ENCODE measurements around the gene ANTXR1. TPM values are rescaled to one million over a fixed set of nuclear protein-coding genes. Genes with fewer than 3 reads are reported as not detected.

Gene ANTXR1
- polyA plus RNA-seq, 1 donor (not counting 4 experiments of a cell fraction or from before 2014, with no cell fraction given), result 20.4 TPM

- no peak overlapping the region for H3K27ac ChIP-seq (ENCODE audit: control insufficient read depth, insufficient read depth, low read length)
- H3K4me2 ChIP-seq (ENCODE audit: control insufficient read depth, extremely low read depth, insufficient read depth, low read depth, low read length), result no peak overlapping the region
- TF ChIP-seq CTCF (optimal IDR thresholded peaks at IDR 0.05 in 1 of 3, IDR thresholded peaks at IDR 0.05 in 1 of 3, conservative IDR thresholded peaks at IDR 0.05 in 1 of 3; ENCODE audit: extremely low read depth in 1 of 3, insufficient read depth in 2 of 3, low read length in 3 of 3) (no peak), EZH2 (IDR thresholded peaks at IDR 0.05; ENCODE audit: low read length) (no peak)
- no peak overlapping the region for H3K4me3 ChIP-seq (ENCODE audit: control insufficient read depth in 2 of 3, extremely low read depth in 1 of 3, insufficient read depth in 2 of 3, low read depth in 1 of 3, low read length in 3 of 3)
- H3K79me2 ChIP-seq (ENCODE audit: control insufficient read depth, insufficient read depth, low read length), result no peaks in the 10 kb centered on the region
- H3K36me3 ChIP-seq (ENCODE audit: control insufficient read depth in 2 of 2, extremely low read depth in 1 of 2, insufficient read depth in 2 of 2, low read length in 2 of 2), result no peaks in the 10 kb centered on the region
- H3K9me1 ChIP-seq (ENCODE audit: control insufficient read depth, extremely low read depth, insufficient read depth, low read length), result no peaks in the 10 kb centered on the region
- dilution Hi-C loops (cut with MboI; ENCODE audit: extremely low pct_ligation_motif_present, low sequenced_read_pairs), result no loop called here
- H3K27me3 ChIP-seq (ENCODE audit: control insufficient read depth, extremely low read depth, insufficient read depth, low read length), result peaks cover 3% of the 10 kb centered on the region
- H3K9me3 ChIP-seq (ENCODE audit: control insufficient read depth, low read depth, low read length), result no peaks in the 10 kb centered on the region
- DNase-seq (ENCODE audit: low read depth, low spot score) (no peak), FAIRE-seq (no peak)
- H3K4me1 ChIP-seq (ENCODE audit: control insufficient read depth, extremely low read depth, insufficient read depth, low read length), result peaks cover 4% of the 10 kb centered on the region
- H2AFZ ChIP-seq (ENCODE audit: control insufficient read depth, low read length), result no peak overlapping the region
- H4K20me1 ChIP-seq (ENCODE audit: control insufficient read depth, extremely low read depth, insufficient read depth, low read length), result no peaks in the 10 kb centered on the region
- H3K9ac ChIP-seq (ENCODE audit: control insufficient read depth, extremely low read depth, insufficient read depth, low read length), result no peak overlapping the region
Observed at GRCh38 chr2:68978098-68978497, 34.9 kb upstream of the ANTXR1 start.

- no peaks in the 10 kb centered on the region for H3K79me2 ChIP-seq (ENCODE audit: control insufficient read depth, insufficient read depth, low read length)
- H2AFZ ChIP-seq (ENCODE audit: control insufficient read depth, low read length), result no peak overlapping the region
- H4K20me1 ChIP-seq (ENCODE audit: control insufficient read depth, extremely low read depth, insufficient read depth, low read length), result no peaks in the 10 kb centered on the region
- no peak for DNase-seq (ENCODE audit: low read depth, low spot score)
- no peak overlapping the region for H3K4me3 ChIP-seq (ENCODE audit: control insufficient read depth in 2 of 3, extremely low read depth in 1 of 3, insufficient read depth in 2 of 3, low read depth in 1 of 3, low read length in 3 of 3)
- no peaks in the 10 kb centered on the region for H3K36me3 ChIP-seq (ENCODE audit: control insufficient read depth in 2 of 2, extremely low read depth in 1 of 2, insufficient read depth in 2 of 2, low read length in 2 of 2)
- H3K4me2 ChIP-seq (ENCODE audit: control insufficient read depth, extremely low read depth, insufficient read depth, low read depth, low read length), result no peak overlapping the region
- no peaks in the 10 kb centered on the region for H3K9me3 ChIP-seq (ENCODE audit: control insufficient read depth, low read depth, low read length)
- H3K9ac ChIP-seq (ENCODE audit: control insufficient read depth, extremely low read depth, insufficient read depth, low read length), result no peak overlapping the region
- peaks cover 3% of the 10 kb centered on the region for H3K27me3 ChIP-seq (ENCODE audit: control insufficient read depth, extremely low read depth, insufficient read depth, low read length)
- no peak for FAIRE-seq
- no peaks in the 10 kb centered on the region for H3K9me1 ChIP-seq (ENCODE audit: control insufficient read depth, extremely low read depth, insufficient read depth, low read length)
- dilution Hi-C loops (cut with MboI; ENCODE audit: extremely low pct_ligation_motif_present, low sequenced_read_pairs), result no loop called here
- TF ChIP-seq CTCF (optimal IDR thresholded peaks at IDR 0.05 in 1 of 3, IDR thresholded peaks at IDR 0.05 in 1 of 3, conservative IDR thresholded peaks at IDR 0.05 in 1 of 3; ENCODE audit: extremely low read depth in 1 of 3, insufficient read depth in 2 of 3, low read length in 3 of 3), result no peak
- TF ChIP-seq EZH2 (IDR thresholded peaks at IDR 0.05; ENCODE audit: low read length), result no peak
- no peak overlapping the region for H3K27ac ChIP-seq (ENCODE audit: control insufficient read depth, insufficient read depth, low read length)
- no peaks in the 10 kb centered on the region for H3K4me1 ChIP-seq (ENCODE audit: control insufficient read depth, extremely low read depth, insufficient read depth, low read length)
Observed at GRCh38 chr2:68980956-68981355, 32.0 kb upstream of the ANTXR1 start.

All from keratinocyte (primary cell).